Measurements from ENCODE around the gene NR4A1.
"Not testable (repeated sequence)": the region's sequence is repeated elsewhere in the genome, so short reads cannot be mapped to it uniquely, and the experiment has no call there.

Gene NR4A1

GRCh38 chr12:52097045-52097666 is 45.9 kb downstream of the NR4A1 start:
- H3K4me1 ChIP-seq (ENCODE audit: control insufficient read depth, low read length): no peaks in the 10 kb centered on the region
- H3K27me3 ChIP-seq (ENCODE audit: control insufficient read depth, low read length): 0 out of 2 replicates have a peak, but pooled peaks cover 3% of the 10 kb centered on the region
- H3K9me2 ChIP-seq (replicated peaks; ENCODE audit: control insufficient read depth, low read length): no peaks in the 10 kb centered on the region
- H3K4me2 ChIP-seq (ENCODE audit: low read length): no peak overlapping the region
- no peaks in the 10 kb centered on the region for H3K9me3 ChIP-seq (ENCODE audit: control insufficient read depth, insufficient read depth, low read length)
- H4K20me1 ChIP-seq (ENCODE audit: control insufficient read depth, insufficient read depth, low read depth, low read length): no peaks in the 10 kb centered on the region
- no peak for TF ChIP-seq CTCF (IDR thresholded peaks at IDR 0.05; ENCODE audit: low read depth, low read length, poor library complexity, severe bottlenecking)
- no peak for TF ChIP-seq EZH2phosphoT487 (IDR thresholded peaks at IDR 0.05; ENCODE audit: borderline replicate concordance, low read length)
- no peaks in the 10 kb centered on the region for H3K36me3 ChIP-seq (ENCODE audit: control insufficient read depth, low read length)
- no peak overlapping the region for H3K4me3 ChIP-seq (ENCODE audit: low read length)
- no peaks in the 10 kb centered on the region for H3F3A ChIP-seq (ENCODE audit: control insufficient read depth, insufficient read depth)
- no peaks in the 10 kb centered on the region for H3K79me2 ChIP-seq (ENCODE audit: control insufficient read depth, low read length)
- H3K27ac ChIP-seq (ENCODE audit: low read depth, low read length): no peak overlapping the region

DNA sequence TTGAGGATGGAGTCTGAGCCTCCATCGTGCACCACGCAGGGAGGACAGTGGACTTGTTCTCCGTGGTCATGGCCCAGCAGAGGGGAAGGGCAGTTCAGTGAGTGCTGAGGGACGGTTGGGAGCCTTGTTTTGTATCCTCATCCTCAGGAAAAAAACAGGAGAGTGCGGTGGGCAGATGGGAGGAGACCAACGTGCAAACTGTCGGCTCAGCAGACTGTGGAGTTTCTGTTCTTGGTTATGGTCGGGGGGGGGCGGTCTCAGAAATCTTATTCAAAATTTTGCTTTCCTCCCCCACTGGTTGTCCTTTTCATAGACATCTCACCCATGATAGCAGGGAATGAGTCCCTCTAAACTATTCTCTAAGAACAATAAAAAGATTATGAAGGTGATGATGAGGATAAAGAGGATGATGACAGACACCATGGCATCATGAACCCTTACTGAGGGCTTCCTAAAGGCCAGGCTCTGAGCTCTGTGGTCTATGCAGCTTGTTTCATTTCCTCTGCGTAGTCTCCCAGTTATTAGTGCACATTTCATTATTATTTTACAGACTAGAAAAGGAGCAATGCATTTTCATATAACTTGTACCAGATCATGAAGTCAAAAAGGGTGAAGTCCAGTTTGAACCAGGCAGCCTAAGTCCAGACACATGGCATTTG is 53.3 kb downstream of the NR4A1 start:
- 0 out of 2 replicates have a peak overlapping the region, but pooled peaks have one; percentile 17 for H3K4me3 ChIP-seq (ENCODE audit: low read length)
- peak overlapping the region; percentile 49 for H3K4me2 ChIP-seq (ENCODE audit: low read length)
- peaks cover 14% of the 10 kb centered on the region for H3K27me3 ChIP-seq (ENCODE audit: control insufficient read depth, low read length)
- H3K4me1 ChIP-seq (ENCODE audit: control insufficient read depth, low read length): peaks cover 15% of the 10 kb centered on the region
- not testable (repeated sequence) for H3K27ac ChIP-seq (ENCODE audit: low read depth, low read length); H3F3A ChIP-seq (ENCODE audit: control insufficient read depth, insufficient read depth); H3K9me2 ChIP-seq (replicated peaks; ENCODE audit: control insufficient read depth, low read length); H4K20me1 ChIP-seq (ENCODE audit: control insufficient read depth, insufficient read depth, low read depth, low read length); H3K9me3 ChIP-seq (ENCODE audit: control insufficient read depth, insufficient read depth, low read length); H3K79me2 ChIP-seq (ENCODE audit: control insufficient read depth, low read length); H3K36me3 ChIP-seq (ENCODE audit: control insufficient read depth, low read length)

Data from DOHH2 (cell line).